ENCODE measurements around the gene NECTIN1. TPM values are rescaled to one million over a fixed set of nuclear protein-coding genes. Genes with fewer than 3 reads are reported as not detected.

The NECTIN1 gene
- total and polyA plus RNA-seq, 2 experiments from 2014 or later = 3.6 to 7.4 TPM

DNA sequence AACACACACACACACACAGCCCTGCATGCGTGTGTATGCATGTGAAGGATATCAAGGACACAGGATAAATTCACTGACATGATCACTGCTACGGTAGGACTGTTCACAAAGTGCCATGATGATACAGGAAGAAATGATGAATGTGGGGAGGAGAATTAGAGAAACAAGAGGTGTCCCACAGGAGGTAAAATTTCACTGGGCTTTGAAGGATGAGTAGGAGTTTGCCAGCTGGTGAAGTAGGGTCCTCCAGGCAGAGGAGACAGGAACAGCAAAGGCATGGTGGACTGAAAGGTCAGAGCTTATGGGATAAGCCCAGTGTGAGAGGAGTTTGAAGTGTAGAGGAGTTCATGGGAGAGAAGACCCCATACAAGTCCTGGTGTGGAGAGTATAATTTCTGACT is 18.6 kb downstream of the NECTIN1 start:
- WGBS (ENCODE audit: low lambda C conversion rate, missing lambda C conversion rate) = 86% methylated on average over 2 of the region's 2 CpGs
- no peak for TF ChIP-seq EZH2 (IDR thresholded peaks at IDR 0.05; ENCODE audit: borderline replicate concordance)
- TF ChIP-seq, protein P1, sequence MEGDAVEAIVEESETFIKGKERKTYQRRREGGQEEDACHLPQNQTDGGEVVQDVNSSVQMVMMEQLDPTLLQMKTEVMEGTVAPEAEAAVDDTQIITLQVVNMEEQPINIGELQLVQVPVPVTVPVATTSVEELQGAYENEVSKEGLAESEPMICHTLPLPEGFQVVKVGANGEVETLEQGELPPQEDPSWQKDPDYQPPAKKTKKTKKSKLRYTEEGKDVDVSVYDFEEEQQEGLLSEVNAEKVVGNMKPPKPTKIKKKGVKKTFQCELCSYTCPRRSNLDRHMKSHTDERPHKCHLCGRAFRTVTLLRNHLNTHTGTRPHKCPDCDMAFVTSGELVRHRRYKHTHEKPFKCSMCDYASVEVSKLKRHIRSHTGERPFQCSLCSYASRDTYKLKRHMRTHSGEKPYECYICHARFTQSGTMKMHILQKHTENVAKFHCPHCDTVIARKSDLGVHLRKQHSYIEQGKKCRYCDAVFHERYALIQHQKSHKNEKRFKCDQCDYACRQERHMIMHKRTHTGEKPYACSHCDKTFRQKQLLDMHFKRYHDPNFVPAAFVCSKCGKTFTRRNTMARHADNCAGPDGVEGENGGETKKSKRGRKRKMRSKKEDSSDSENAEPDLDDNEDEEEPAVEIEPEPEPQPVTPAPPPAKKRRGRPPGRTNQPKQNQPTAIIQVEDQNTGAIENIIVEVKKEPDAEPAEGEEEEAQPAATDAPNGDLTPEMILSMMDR (IDR thresholded peaks at IDR 0.05; ENCODE audit: poor library complexity) = no peak
- no peak for TF ChIP-seq EZH2phosphoT487 (IDR thresholded peaks at IDR 0.05; ENCODE audit: low read depth, severe bottlenecking, unreplicated experiment)
- Histone ChIP-seq H2AFZ (no peak overlapping the region), H3K27ac (no peak overlapping the region), H3K27me3 (no peaks in the 10 kb centered on the region), H4K20me1 (ENCODE audit: insufficient read depth, poor library complexity, severe bottlenecking) (no peaks in the 10 kb centered on the region), H3K79me2 (peaks cover 10% of the 10 kb centered on the region), H3K4me3 (no peak overlapping the region), H3K4me2 (no peak overlapping the region), H3K4me1 (ENCODE audit: insufficient read depth) (peaks cover 36% of the 10 kb centered on the region), H3K9me3 (ENCODE audit: low read depth) (no peaks in the 10 kb centered on the region), H3K9me2 (replicated peaks; ENCODE audit: insufficient read depth) (no peaks in the 10 kb centered on the region), H3K36me3 (replicated peaks; ENCODE audit: insufficient read depth, low read depth) (no peaks in the 10 kb centered on the region)
- DNase-seq (ENCODE audit: low spot score) = no peak

DNA sequence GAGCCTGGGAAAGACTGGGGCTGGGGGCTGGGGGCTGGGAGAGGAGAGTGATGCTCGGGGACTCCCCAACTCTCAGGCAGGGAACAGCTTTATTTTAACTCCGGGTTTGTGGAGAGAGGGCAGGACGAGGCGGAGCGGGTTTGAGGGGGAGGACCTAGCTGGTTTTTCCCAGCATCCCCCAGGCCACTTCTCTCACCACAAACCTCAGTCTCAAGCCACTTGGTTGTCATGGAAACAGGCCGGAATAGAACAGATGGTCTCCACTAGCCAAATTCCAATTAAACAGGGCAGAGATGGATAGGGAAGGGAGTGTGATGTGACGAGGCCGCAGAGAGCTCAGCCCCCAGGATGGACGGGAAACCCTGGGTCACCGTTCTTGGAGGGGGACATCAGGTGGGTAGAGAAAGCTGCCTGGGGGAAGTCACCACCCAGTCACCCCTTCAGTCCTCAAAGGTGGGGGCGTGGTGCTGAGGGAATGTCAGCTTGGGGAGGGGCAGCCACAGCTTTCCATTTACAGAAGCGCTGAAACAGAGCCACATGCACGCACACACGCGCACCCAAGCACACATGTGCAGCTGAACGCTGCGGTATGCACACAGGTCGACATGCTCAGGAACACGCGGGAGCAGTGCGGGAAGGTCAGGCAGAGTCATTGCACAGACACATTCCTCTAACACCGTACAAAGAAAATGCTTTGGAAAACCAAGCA is 19.2 kb downstream of the NECTIN1 start:
- Histone ChIP-seq H2AFZ (no peak overlapping the region), H3K4me1 (ENCODE audit: insufficient read depth) (peaks cover 41% of the 10 kb centered on the region), H3K4me2 (peak overlapping the region; percentile 34), H3K9me2 (replicated peaks; ENCODE audit: insufficient read depth) (no peaks in the 10 kb centered on the region), H3K27me3 (no peaks in the 10 kb centered on the region), H3K27ac (no peak overlapping the region), H4K20me1 (ENCODE audit: insufficient read depth, poor library complexity, severe bottlenecking) (no peaks in the 10 kb centered on the region), H3K79me2 (peaks cover 10% of the 10 kb centered on the region), H3K4me3 (no peak overlapping the region), H3K9me3 (ENCODE audit: low read depth) (no peaks in the 10 kb centered on the region), H3K36me3 (replicated peaks; ENCODE audit: insufficient read depth, low read depth) (no peaks in the 10 kb centered on the region)
- WGBS (ENCODE audit: low lambda C conversion rate, missing lambda C conversion rate) = 61% methylated on average over 21 of the region's 22 CpGs
- no peak for TF ChIP-seq EZH2phosphoT487 (IDR thresholded peaks at IDR 0.05; ENCODE audit: low read depth, severe bottlenecking, unreplicated experiment)
- TF ChIP-seq, protein P1 (IDR thresholded peaks at IDR 0.05; ENCODE audit: poor library complexity) = no peak
- TF ChIP-seq EZH2 (IDR thresholded peaks at IDR 0.05; ENCODE audit: borderline replicate concordance) = no peak
- DNase-seq (ENCODE audit: low spot score) = peak; percentile 75

DNA sequence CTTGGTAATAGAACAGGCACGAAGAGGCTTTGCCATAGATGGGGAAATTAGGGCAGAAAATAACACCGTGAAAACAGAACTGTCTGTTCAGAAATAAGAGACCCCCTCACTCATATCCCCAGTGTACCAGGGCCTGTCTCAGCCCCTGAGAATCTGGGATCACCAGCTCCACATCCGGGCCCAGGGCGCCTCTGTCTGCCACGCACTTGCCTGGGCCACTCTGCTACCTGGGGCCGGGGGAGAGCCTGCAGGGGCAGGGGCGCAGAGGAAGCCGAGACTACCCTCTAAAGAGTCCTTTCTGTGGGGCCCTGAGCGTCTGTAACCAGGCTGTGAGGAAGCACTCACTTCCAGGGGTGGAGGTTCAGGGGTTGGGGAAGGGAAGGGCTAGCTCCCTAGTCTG is 19.8 kb downstream of the NECTIN1 start:
- TF ChIP-seq EZH2phosphoT487 (IDR thresholded peaks at IDR 0.05; ENCODE audit: low read depth, severe bottlenecking, unreplicated experiment) (no peak), EZH2 (IDR thresholded peaks at IDR 0.05; ENCODE audit: borderline replicate concordance) (no peak)
- TF ChIP-seq, protein P1 (IDR thresholded peaks at IDR 0.05; ENCODE audit: poor library complexity) = no peak
- Histone ChIP-seq H3K27ac (no peak overlapping the region), H3K4me2 (peak overlapping the region; percentile 34), H3K9me3 (ENCODE audit: low read depth) (no peaks in the 10 kb centered on the region), H3K79me2 (peaks cover 10% of the 10 kb centered on the region), H4K20me1 (ENCODE audit: insufficient read depth, poor library complexity, severe bottlenecking) (no peaks in the 10 kb centered on the region), H3K4me1 (ENCODE audit: insufficient read depth) (peaks cover 38% of the 10 kb centered on the region), H3K4me3 (no peak overlapping the region), H3K9me2 (replicated peaks; ENCODE audit: insufficient read depth) (no peaks in the 10 kb centered on the region), H3K36me3 (replicated peaks; ENCODE audit: insufficient read depth, low read depth) (no peaks in the 10 kb centered on the region), H3K27me3 (no peaks in the 10 kb centered on the region), H2AFZ (no peak overlapping the region)
- 86% methylated on average over 9 of the region's 9 CpGs for whole genome bisulfite sequencing (ENCODE audit: low lambda C conversion rate, missing lambda C conversion rate)
- no peak for DNase-seq (ENCODE audit: low spot score)
